Ramos (cell line): ENCODE measurements around the gene CACNA1E.

Experiments used
- in situ Hi-C: fragments of 300-500 bp; cut with MboI; formaldehyde crosslinking; loops from one replicate; pipeline ENCODE4 v1.14.3; 2022; ENCODE audit warnings: low sequenced_read_pairs; ENCODE audit not compliant: unreplicated experiment

The CACNA1E gene

DNA sequence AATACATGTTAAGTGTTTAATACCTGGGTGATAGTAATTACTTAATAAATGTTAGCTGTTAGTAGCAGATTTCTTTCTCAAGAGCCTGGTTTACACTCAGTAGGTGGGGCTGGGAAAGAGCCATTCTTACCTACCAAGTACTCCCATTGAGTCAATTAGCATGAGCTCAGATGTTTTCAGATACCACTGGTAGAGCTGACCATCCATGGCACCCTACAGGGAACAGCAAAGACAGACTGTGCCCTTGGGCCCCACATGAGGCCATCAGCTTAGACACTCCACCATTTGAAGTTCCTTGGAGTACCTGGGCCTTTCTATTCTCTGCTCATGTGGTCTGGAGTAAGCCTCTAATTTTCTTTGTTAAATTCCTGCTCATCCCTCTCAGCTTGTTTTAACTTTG lies 179.3 kb downstream of the CACNA1E start:
- in situ Hi-C loops = no loop called here

DNA sequence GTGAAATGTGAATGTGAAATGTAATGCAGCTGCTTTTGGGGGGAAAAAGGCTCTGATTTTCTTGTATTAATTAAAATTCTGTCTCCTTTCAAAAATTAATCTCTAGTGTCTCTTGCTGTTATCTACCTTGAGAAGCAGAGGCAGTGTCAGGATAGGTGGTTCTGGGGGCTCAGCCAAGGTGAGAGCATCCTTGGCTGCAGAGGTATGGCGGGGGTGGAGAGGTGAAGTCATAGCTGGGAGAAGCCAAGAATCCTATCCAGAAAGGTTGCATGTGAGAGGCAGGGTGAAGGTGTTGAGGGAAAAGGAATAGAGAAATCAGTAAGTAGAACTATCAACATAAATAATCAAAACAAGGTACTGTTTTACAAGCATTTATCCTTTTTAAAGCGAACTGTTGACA lies 181.2 kb downstream of the CACNA1E start:
- in situ Hi-C loops = no loop called here

GRCh38 chr1:181669246-181669645 lies 185.9 kb downstream of the CACNA1E start:
- in situ Hi-C loops = no loop called here

DNA sequence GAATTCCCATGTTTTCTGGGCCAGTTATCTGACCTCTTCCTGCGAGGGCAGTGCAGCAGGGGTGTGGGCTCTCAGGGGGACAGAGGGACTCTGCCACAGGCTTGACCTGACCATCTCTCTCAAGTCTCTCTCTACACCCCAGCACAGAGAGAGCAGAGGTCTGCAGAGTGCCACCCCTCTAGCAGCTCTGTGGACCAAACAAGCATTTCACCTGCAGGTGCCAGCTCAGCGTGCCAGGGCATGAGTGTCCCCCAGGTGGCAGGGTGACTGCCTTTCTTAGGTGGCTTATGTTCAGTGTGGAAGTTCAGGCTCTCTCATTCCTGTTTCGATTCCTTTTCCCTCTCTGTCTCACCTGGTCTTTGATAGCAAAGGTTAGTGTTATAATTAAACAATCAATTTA lies 191.3 kb downstream of the CACNA1E start:
- in situ Hi-C loops = no loop called here

DNA sequence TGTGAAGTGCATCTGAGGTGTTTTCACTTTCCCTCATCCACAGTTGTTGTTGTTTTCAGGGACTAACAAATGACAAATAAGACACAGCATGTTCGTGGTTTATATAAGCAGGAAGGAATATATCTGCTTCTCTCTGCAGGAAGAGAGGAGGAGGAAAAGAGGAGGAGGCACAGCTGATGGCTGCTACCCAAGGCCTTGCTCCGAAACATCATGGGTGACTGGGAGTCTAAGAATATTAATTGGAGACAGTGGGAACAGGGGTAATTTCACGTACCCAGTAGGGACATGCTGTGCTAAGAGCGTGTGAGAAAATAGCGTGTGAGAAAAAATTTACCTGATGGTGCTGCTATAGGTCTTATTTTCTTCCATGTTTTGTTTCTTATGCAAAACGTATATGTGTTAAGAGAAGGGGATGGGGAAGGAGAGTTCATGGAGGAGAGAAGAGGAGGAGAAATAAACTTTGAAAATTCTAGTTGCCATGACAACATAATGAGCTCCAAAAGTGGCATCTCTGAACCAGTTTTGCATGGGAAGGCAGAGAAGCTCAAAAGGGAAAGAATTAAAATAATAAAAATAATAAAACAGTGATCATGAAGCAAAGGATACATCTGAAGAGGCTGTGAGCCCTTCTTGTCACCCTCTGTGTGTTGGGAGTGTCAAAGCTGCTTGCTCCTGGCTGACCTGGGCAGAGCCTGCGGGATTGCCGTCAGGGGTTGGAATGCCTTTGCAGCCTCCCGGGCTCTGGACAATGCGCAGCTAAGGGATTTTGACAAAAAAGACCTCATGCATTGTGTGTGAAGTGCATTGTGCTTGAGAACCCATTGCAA lies 192.0 kb downstream of the CACNA1E start:
- in situ Hi-C loops = no loop called here

DNA sequence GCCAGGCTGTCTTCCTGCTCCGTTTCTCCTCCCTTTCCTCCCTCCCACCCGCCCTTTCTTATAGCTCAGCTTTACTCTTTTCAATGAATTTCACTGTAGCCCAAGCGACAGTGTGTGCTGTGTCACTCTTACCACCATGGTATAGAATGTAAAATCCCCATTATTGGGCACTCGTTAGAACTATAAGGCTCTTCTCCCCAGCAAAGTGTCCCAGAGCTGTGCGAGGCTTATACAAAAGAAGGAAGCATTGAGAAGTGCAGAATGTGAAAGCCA lies 192.5 kb downstream of the CACNA1E start:
- in situ Hi-C loops = no loop called here

DNA sequence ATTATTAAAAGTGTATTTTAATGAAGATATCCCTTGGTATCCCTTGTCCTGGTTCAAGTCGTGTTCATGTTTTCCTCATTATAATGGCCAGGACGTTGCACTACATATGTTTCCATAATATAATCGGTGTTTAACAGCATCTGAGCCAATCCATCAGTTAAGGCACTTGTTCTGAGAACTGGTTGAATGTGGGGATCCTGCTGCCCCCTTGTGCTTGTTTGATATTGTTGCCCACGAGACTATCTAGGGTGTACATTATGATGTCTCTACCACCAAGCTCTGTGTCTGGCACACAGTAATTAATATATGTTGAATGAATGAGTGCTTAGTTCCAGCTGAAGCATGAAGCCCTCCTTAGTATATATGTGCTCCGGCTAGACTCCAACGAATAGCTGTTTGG lies 193.0 kb downstream of the CACNA1E start:
- in situ Hi-C loops = no loop called here

- in situ Hi-C loops = no loop called here
These were observed 197.0 kb downstream of the CACNA1E start for GRCh38 chr1:181680332-181680731.

GRCh38 chr1:181680871-181681270 lies 197.6 kb downstream of the CACNA1E start:
- in situ Hi-C loops = no loop called here

DNA sequence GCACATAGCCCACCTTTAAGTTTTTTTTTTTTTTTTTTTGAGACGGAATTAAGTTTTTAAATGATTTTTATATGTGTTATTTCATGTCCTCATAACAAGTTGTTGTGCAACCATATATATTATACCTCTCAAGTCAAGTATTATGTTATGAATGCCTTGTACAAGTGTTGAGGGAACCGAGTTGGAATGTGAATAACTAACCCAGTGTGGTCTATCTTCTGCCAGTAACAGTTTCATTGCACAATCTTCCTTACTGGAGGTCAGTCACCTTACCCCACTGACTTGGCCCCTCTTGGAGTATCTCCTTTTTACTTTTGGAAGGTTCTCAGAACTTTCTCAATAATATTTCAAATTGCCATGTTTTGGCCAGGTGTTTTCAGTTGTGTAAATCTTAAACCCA lies 201.9 kb downstream of the CACNA1E start:
- in situ Hi-C loops = no loop called here

DNA sequence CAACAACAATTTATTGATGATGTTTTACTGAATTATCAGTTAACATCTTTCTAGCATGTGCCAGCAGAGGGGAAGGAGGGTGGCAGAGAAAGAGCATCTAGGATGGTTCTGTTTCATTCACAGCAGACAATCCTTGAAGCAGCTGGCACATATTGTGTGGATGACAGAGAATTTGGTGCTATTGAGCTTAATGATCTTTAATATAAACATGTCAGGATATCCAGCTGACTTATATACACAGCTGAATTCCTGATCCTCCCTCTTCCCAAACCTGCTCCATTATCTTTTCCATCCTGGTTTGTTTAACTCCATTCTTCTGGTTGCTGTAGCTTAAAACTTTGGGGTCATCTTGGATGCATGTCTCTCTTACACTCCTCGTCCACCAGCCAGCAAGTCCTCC lies 218.6 kb downstream of the CACNA1E start:
- in situ Hi-C loops = no loop called here

GRCh38 chr1:181704546-181704945 lies 221.2 kb downstream of the CACNA1E start:
- in situ Hi-C loops = no loop called here

DNA sequence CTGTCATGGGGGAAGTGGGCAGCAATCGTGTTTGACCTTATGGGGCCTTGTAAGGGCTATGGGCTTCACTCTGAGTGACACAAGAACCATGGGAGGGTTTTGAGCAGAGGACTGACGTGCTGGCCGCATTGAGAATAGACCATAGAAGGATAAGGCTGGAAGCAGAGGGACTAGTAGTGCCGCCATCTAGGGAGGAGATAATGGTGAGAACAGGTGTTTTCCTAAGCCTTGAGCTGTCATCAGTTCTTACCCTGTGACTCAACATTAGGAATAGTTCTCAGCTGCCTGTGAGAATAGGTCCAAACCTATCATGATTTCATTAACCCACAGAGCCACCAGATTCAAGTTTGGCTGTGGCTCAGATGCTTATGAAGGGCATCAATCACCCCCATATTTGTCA lies 228.5 kb downstream of the CACNA1E start:
- in situ Hi-C loops = no loop called here

GRCh38 chr1:181712711-181713110 lies 229.4 kb downstream of the CACNA1E start:
- in situ Hi-C loops = no loop called here

DNA sequence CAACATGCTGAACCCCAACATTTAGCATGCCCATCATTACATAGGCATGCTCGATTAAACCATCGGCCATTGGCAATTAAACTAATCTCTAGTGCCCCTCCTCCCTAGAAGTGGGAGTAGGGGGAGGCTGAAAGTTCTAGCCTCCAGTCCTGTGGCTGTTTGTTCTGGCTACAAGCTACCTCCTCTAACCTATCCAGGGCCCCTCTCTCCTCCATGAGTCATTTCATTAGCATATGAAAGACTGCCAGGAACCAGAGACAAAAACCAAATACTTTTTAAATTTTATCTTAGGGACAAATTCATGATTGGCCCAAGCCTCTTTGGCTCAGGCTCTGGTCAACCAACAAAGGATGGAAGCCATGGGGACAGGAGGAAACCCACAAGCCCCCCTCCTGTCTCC lies 231.1 kb downstream of the CACNA1E start:
- in situ Hi-C loops = no loop called here

- in situ Hi-C loops = no loop called here
These were observed 234.7 kb downstream of the CACNA1E start for GRCh38 chr1:181718034-181718433.

GRCh38 chr1:181726320-181727012 lies 243.1 kb downstream of the CACNA1E start:
- in situ Hi-C loops = no loop called here

- in situ Hi-C loops = no loop called here
These were observed 247.3 kb downstream of the CACNA1E start for GRCh38 chr1:181730606-181731005.

- in situ Hi-C loops = no loop called here
These were observed 249.1 kb downstream of the CACNA1E start for GRCh38 chr1:181732218-181732990.

DNA sequence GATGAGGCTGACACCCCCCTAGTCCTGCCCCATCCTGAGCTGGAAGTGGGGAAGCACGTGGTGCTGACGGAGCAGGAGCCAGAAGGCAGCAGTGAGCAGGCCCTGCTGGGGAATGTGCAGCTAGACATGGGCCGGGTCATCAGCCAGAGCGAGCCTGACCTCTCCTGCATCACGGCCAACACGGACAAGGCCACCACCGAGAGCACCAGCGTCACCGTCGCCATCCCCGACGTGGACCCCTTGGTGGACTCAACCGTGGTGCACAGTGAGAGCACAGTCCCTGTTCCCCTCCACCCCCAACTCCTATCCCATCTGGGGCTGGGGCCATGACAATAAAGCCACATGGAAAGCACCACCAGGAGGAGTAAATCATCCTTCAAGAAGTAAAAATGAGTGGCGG lies 250.2 kb downstream of the CACNA1E start:
- in situ Hi-C loops = no loop called here

DNA sequence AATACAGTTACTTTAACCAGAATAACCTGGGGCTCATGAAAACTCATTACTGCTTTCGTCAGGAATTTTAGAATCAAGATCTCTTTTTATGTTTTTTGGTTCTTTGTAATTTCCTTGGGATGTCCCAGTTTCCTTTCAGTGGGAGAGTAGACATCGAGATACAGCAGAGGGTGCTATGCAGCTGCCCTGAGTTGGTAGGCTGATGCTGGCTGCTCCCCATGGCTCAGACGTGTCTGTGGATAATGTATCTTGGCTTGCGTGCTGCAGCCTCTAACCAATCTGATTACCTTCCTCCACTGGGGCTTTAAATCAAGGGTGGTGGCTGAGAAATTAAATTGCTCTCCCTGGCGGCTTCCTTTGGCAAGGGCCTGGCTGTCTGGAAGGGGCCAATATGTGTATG lies 253.7 kb downstream of the CACNA1E start:
- in situ Hi-C loops = no loop called here
